DOHH2 (cell line): ENCODE measurements around the gene RASGRP2.

Experiments used
- H3F3A ChIP-seq: fragments of 200-600 bp; sonication (generic), shearing (Covaris generic); 2 replicates; pipeline ENCODE4 v1.6.0; 2016; ENCODE audit warnings: antibody characterized with exemption, mild to moderate bottlenecking; ENCODE audit not compliant: control insufficient read depth, insufficient read depth
- H3K27ac ChIP-seq: fragments of 200-600 bp; sonication (generic); 2 replicates; pipeline ENCODE4 v1.5.1; 2014; ENCODE audit warnings: low read depth, mild to moderate bottlenecking, low read length, moderate library complexity
- H3K27me3 ChIP-seq: fragments of 200-600 bp; sonication (generic); 2 replicates; pipeline ENCODE4 v1.6.1; 2014; ENCODE audit warnings: mild to moderate bottlenecking, low read length, mixed read lengths; ENCODE audit not compliant: control insufficient read depth
- H3K36me3 ChIP-seq: fragments of 200-600 bp; sonication (generic); 2 replicates; pipeline ENCODE4 v1.6.1; 2014; ENCODE audit warnings: mild to moderate bottlenecking, low read length, moderate library complexity, mixed read lengths; ENCODE audit not compliant: control insufficient read depth
- H3K4me1 ChIP-seq: fragments of 200-600 bp; sonication (generic); 2 replicates; pipeline ENCODE4 v1.6.1; 2014; ENCODE audit warnings: mild to moderate bottlenecking, low read length, mixed read lengths; ENCODE audit not compliant: control insufficient read depth
- H3K4me2 ChIP-seq: fragments of 200-600 bp; sonication (generic); 2 replicates; pipeline ENCODE4 v1.6.0; 2014; ENCODE audit warnings: mild to moderate bottlenecking, low read length, moderate library complexity
- H3K4me3 ChIP-seq: fragments of 200-600 bp; sonication (generic); 2 replicates; pipeline ENCODE4 v1.5.1; 2014; ENCODE audit warnings: mild to moderate bottlenecking, low read length, mixed read lengths
- H3K79me2 ChIP-seq: fragments of 200-600 bp; sonication (generic); 2 replicates; pipeline ENCODE4 v1.6.1; 2014; ENCODE audit warnings: mild to moderate bottlenecking, low read length, mixed read lengths; ENCODE audit not compliant: control insufficient read depth
- H3K9me2 ChIP-seq: fragments of 200-600 bp; sonication (generic); replicated peaks from 2 replicates; pipeline ENCODE4 v1.6.1; 2014; ENCODE audit warnings: mild to moderate bottlenecking, low read length, mixed read lengths; ENCODE audit not compliant: control insufficient read depth
- H3K9me3 ChIP-seq: fragments of 200-600 bp; sonication (generic); 2 replicates; pipeline ENCODE4 v1.6.1; 2014; ENCODE audit warnings: antibody characterized with exemption, low read length, mixed read lengths; ENCODE audit not compliant: control insufficient read depth, insufficient read depth
- H4K20me1 ChIP-seq: fragments of 200-600 bp; sonication (generic); 2 replicates; pipeline ENCODE4 v1.6.0; 2014; ENCODE audit warnings: low read depth, mild to moderate bottlenecking, antibody characterized with exemption, low read length, moderate library complexity; ENCODE audit not compliant: control insufficient read depth, insufficient read depth
- EZH2phosphoT487 ChIP-seq: fragments of 200-600 bp; sonication (generic); IDR thresholded peaks from 2 replicates; pipeline ENCODE4 v1.6.1; 2017; ENCODE audit warnings: borderline replicate concordance, mild to moderate bottlenecking, antibody characterized with exemption, low read length, moderate library complexity, mixed read lengths
- TF ChIP-seq, protein P1 (sequence below): fragments of 200-600 bp; sonication (generic); IDR thresholded peaks from one replicate; pipeline ENCODE4 v1.5.1; 2014; ENCODE audit warnings: antibody characterized with exemption, mild to moderate bottlenecking, low read depth, low read length; ENCODE audit not compliant: poor library complexity, severe bottlenecking

The RASGRP2 gene

GRCh38 chr11:64696045-64696444, 47.9 kb downstream of the RASGRP2 start:
- TF ChIP-seq, protein P1, sequence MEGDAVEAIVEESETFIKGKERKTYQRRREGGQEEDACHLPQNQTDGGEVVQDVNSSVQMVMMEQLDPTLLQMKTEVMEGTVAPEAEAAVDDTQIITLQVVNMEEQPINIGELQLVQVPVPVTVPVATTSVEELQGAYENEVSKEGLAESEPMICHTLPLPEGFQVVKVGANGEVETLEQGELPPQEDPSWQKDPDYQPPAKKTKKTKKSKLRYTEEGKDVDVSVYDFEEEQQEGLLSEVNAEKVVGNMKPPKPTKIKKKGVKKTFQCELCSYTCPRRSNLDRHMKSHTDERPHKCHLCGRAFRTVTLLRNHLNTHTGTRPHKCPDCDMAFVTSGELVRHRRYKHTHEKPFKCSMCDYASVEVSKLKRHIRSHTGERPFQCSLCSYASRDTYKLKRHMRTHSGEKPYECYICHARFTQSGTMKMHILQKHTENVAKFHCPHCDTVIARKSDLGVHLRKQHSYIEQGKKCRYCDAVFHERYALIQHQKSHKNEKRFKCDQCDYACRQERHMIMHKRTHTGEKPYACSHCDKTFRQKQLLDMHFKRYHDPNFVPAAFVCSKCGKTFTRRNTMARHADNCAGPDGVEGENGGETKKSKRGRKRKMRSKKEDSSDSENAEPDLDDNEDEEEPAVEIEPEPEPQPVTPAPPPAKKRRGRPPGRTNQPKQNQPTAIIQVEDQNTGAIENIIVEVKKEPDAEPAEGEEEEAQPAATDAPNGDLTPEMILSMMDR: no peak
- no peak for TF ChIP-seq EZH2phosphoT487
- peaks cover 22% of the 10 kb centered on the region for H3K27me3 ChIP-seq
- H3K4me2 ChIP-seq: no peak overlapping the region
- no peaks in the 10 kb centered on the region for H3K9me3 ChIP-seq
- no peak overlapping the region for H3K4me3 ChIP-seq
- H3K9me2 ChIP-seq: no peaks in the 10 kb centered on the region
- H4K20me1 ChIP-seq: no peaks in the 10 kb centered on the region
- H3F3A ChIP-seq: no peaks in the 10 kb centered on the region
- no peaks in the 10 kb centered on the region for H3K79me2 ChIP-seq
- no peaks in the 10 kb centered on the region for H3K36me3 ChIP-seq
- peaks cover 6% of the 10 kb centered on the region for H3K4me1 ChIP-seq
- H3K27ac ChIP-seq: no peak overlapping the region

GRCh38 chr11:64695548-64695947, 48.4 kb downstream of the RASGRP2 start:
- H3K9me3 ChIP-seq: no peaks in the 10 kb centered on the region
- no peaks in the 10 kb centered on the region for H3K36me3 ChIP-seq
- H4K20me1 ChIP-seq: no peaks in the 10 kb centered on the region
- H3K9me2 ChIP-seq: no peaks in the 10 kb centered on the region
- H3K27me3 ChIP-seq: peaks cover 20% of the 10 kb centered on the region
- H3F3A ChIP-seq: no peaks in the 10 kb centered on the region
- peaks cover 6% of the 10 kb centered on the region for H3K4me1 ChIP-seq
- H3K4me3 ChIP-seq: no peak overlapping the region
- TF ChIP-seq, protein P1: no peak
- TF ChIP-seq EZH2phosphoT487: no peak
- no peak overlapping the region for H3K27ac ChIP-seq
- H3K4me2 ChIP-seq: no peak overlapping the region
- no peaks in the 10 kb centered on the region for H3K79me2 ChIP-seq

GRCh38 chr11:64694821-64695365, 49.0 kb downstream of the RASGRP2 start:
- Histone ChIP-seq H3K27ac (no peak overlapping the region), H3K36me3 (no peaks in the 10 kb centered on the region), H3K27me3 (peaks cover 16% of the 10 kb centered on the region)

More at GRCh38 chr11:64694821-64695365, 49.0 kb downstream of the RASGRP2 start:
- no peaks in the 10 kb centered on the region for H3K9me2 ChIP-seq
- TF ChIP-seq EZH2phosphoT487: no peak
- TF ChIP-seq, protein P1: no peak
- H3F3A ChIP-seq: no peaks in the 10 kb centered on the region
- no peak overlapping the region for H3K4me3 ChIP-seq
- H4K20me1 ChIP-seq: no peaks in the 10 kb centered on the region
- no peak overlapping the region for H3K4me2 ChIP-seq
- H3K79me2 ChIP-seq: no peaks in the 10 kb centered on the region
- no peaks in the 10 kb centered on the region for H3K9me3 ChIP-seq
- H3K4me1 ChIP-seq: peaks cover 6% of the 10 kb centered on the region
